ENCODE results near the gene PAXX.

DNA sequence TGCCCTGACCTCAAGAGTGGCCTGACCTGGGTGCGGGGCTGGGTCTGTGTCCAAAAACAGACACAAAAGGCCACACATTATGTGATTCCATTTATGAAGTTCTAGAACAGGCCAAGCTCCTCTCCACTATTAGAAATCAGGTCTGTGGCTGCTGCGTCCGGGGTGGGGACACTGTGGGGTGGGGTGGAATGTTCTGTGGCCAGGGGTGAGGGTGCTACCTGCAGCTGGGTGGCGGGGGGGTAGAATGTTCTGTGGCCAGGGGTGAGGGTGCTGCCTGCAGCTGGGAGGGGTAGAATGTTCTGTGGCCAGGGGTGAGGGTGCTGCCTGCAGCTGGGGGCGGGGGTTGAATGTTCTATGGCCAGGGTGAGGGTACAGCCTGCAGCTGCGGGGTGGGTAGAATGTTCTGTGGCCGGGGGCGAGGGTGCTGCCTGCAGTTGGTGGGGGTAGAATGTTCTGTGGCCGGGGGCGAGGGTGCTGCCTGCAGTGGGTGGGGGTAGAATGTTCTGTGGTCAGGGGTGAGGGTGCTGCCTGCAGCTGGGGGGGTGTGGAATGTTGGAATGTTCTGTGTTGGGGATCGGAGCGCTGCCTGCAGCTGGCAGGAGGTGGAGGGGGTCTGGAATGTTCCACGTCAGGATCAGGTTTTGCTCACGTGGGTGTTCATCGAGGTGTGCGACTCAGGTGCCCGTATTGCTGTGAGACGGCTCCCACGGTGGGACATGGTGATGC lies 31.8 kb upstream of the PAXX start:
- TF ChIP-seq POLR2A (IDR thresholded peaks at IDR 0.05) = no peak
- TF ChIP-seq, protein P1, sequence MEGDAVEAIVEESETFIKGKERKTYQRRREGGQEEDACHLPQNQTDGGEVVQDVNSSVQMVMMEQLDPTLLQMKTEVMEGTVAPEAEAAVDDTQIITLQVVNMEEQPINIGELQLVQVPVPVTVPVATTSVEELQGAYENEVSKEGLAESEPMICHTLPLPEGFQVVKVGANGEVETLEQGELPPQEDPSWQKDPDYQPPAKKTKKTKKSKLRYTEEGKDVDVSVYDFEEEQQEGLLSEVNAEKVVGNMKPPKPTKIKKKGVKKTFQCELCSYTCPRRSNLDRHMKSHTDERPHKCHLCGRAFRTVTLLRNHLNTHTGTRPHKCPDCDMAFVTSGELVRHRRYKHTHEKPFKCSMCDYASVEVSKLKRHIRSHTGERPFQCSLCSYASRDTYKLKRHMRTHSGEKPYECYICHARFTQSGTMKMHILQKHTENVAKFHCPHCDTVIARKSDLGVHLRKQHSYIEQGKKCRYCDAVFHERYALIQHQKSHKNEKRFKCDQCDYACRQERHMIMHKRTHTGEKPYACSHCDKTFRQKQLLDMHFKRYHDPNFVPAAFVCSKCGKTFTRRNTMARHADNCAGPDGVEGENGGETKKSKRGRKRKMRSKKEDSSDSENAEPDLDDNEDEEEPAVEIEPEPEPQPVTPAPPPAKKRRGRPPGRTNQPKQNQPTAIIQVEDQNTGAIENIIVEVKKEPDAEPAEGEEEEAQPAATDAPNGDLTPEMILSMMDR (IDR thresholded peaks at IDR 0.05) = no peak

Measured in Peyer's patch (tissue), 4 donors.